Measurements from ENCODE around the gene CACNA2D3.

DNA sequence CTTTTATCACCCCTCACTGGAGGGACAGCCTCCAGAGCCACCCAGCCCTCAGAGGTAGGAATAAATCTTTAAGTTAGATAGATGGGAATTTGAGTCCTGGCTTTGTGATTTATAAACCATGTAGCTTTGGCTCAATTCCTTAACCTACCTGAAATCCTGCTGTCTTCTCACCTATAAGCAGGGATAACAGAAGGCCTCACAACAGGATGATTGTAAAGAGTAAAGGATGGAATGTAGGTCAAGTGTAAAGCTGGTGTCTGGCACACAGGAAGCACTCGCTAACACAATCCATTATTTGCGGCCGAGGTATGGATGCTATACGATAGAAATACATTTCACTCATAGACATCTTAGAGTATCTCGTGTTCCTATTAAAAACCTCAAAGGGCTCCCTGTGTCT is 968.4 kb downstream of the CACNA2D3 start:
- TF ChIP-seq GATA3 (IDR thresholded peaks at IDR 0.05; ENCODE audit: low read depth, low read length) = no peak
- no peak for TF ChIP-seq GATA2 (IDR thresholded peaks at IDR 0.05; ENCODE audit: low read depth, low read length)
